Measurements from ENCODE around the gene ZSWIM3.

- TF ChIP-seq CTCF (IDR thresholded peaks at IDR 0.05) (no peak), POLR2A (IDR thresholded peaks at IDR 0.05) (no peak)
Measured at GRCh38 chr20:45836841-45837240, 20.6 kb upstream of the ZSWIM3 start.

Data from testis (tissue), 2 donors.